H9 (cell line): Measurements from ENCODE around the gene FARS2. TPM values are rescaled to one million over a fixed set of nuclear protein-coding genes. Genes with fewer than 3 reads are reported as not detected.

Experiments
- DNase-seq: peaks from one replicate; pipeline ENCODE4 v3.0.0-alpha.2; 2017
- H2AFZ ChIP-seq: one replicate; pipeline ENCODE4 v1.6.1; 2013; ENCODE audit warnings: mild to moderate bottlenecking, low read length, control low read depth, moderate library complexity
- H2AK5ac ChIP-seq: 2 replicates; pipeline ENCODE4 v1.6.1; 2013; ENCODE audit warnings: low read length, control low read depth, mixed read lengths; ENCODE audit not compliant: insufficient read length
- H2BK120ac ChIP-seq: one replicate; pipeline ENCODE4 v1.6.1; 2013; ENCODE audit warnings: low read depth, mild to moderate bottlenecking, low read length, control low read depth, inconsistent platforms; ENCODE audit not compliant: poor library complexity, severe bottlenecking
- H2BK12ac ChIP-seq: 2 replicates; pipeline ENCODE4 v1.6.1; 2013; ENCODE audit warnings: low read length, control low read depth, mixed read lengths, low read depth; ENCODE audit not compliant: insufficient read length
- H2BK15ac ChIP-seq: 2 replicates; pipeline ENCODE4 v1.6.1; 2013; ENCODE audit warnings: low read depth, low read length, control low read depth
- H2BK20ac ChIP-seq: one replicate; pipeline ENCODE4 v1.6.1; 2013; ENCODE audit warnings: low read depth, mild to moderate bottlenecking, low read length, control low read depth, inconsistent platforms; ENCODE audit not compliant: poor library complexity, severe bottlenecking
- H2BK5ac ChIP-seq: 2 replicates; pipeline ENCODE4 v1.6.1; 2013; ENCODE audit warnings: low read length, control low read depth, mixed read lengths; ENCODE audit not compliant: insufficient read length
- H3K14ac ChIP-seq: 2 replicates; pipeline ENCODE4 v1.6.1; 2013; ENCODE audit warnings: low read length, control low read depth; ENCODE audit not compliant: insufficient read depth
- H3K18ac ChIP-seq: 2 replicates; pipeline ENCODE4 v1.6.1; 2013; ENCODE audit warnings: low read depth, mild to moderate bottlenecking, mixed read lengths, low read length, control low read depth; ENCODE audit not compliant: insufficient read length
- H3K23ac ChIP-seq: 2 replicates; pipeline ENCODE4 v1.6.1; 2013; ENCODE audit warnings: low read length, control low read depth, mixed read lengths, low read depth; ENCODE audit not compliant: insufficient read length
- H3K23me2 ChIP-seq: 2 replicates; pipeline ENCODE4 v1.6.1; 2013; ENCODE audit warnings: low read depth, mild to moderate bottlenecking, mixed read lengths, low read length, control low read depth; ENCODE audit not compliant: insufficient read length, poor library complexity, severe bottlenecking
- H3K27ac ChIP-seq: 2 replicates; pipeline ENCODE4 v1.5.1; 2013; ENCODE audit warnings: low read length, control low read depth, mixed read lengths, low read depth; ENCODE audit not compliant: insufficient read length
- H3K27me3 ChIP-seq: 2 replicates; pipeline ENCODE4 v1.6.1; 2013; ENCODE audit warnings: low read length, control low read depth, inconsistent platforms; ENCODE audit not compliant: insufficient read depth
- H3K4ac ChIP-seq: 2 replicates; pipeline ENCODE4 v1.6.1; 2013; ENCODE audit warnings: low read depth, mild to moderate bottlenecking, control low read depth, inconsistent platforms, low read length, moderate library complexity
- H3K4me1 ChIP-seq: 2 replicates; pipeline ENCODE4 v1.6.1; 2013; ENCODE audit warnings: low read length, control low read depth, inconsistent platforms; ENCODE audit not compliant: insufficient read depth
- H3K4me2 ChIP-seq: 2 replicates; pipeline ENCODE4 v1.6.1; 2013; ENCODE audit warnings: low read length, control low read depth, mixed read lengths; ENCODE audit not compliant: insufficient read length, insufficient read depth
- H3K56ac ChIP-seq: 2 replicates; pipeline ENCODE4 v1.6.1; 2013; ENCODE audit warnings: low read depth, mild to moderate bottlenecking, mixed read lengths, low read length, control low read depth; ENCODE audit not compliant: insufficient read length
- H3K79me1 ChIP-seq: 2 replicates; pipeline ENCODE4 v1.6.1; 2013; ENCODE audit warnings: low read depth, mild to moderate bottlenecking, moderate library complexity, low read length, control low read depth, inconsistent platforms; ENCODE audit not compliant: insufficient read depth, poor library complexity, severe bottlenecking
- H3K79me2 ChIP-seq: 2 replicates; pipeline ENCODE4 v1.6.1; 2013; ENCODE audit warnings: low read length, control low read depth, inconsistent platforms; ENCODE audit not compliant: insufficient read depth
- H3K9ac ChIP-seq: 2 replicates; pipeline ENCODE4 v1.6.1; 2013; ENCODE audit warnings: low read length, control low read depth, mixed read lengths; ENCODE audit not compliant: insufficient read length; ENCODE audit errors: extremely low read depth
- H3K9me3 ChIP-seq: one replicate; pipeline ENCODE4 v1.6.1; 2013; ENCODE audit warnings: low read depth, low read length, inconsistent platforms; ENCODE audit not compliant: control insufficient read depth
- H3T11ph ChIP-seq: one replicate; pipeline ENCODE4 v1.6.1; 2013; ENCODE audit warnings: mild to moderate bottlenecking, low read length, control low read depth, inconsistent platforms
- H4K20me1 ChIP-seq: one replicate; pipeline ENCODE4 v1.6.1; 2013; ENCODE audit not compliant: control insufficient read depth, insufficient read length, insufficient read depth
- H4K5ac ChIP-seq: 2 replicates; pipeline ENCODE4 v1.6.1; 2013; ENCODE audit warnings: low read depth, mild to moderate bottlenecking, mixed read lengths, low read length, control low read depth; ENCODE audit not compliant: insufficient read length
- H4K8ac ChIP-seq: replicated peaks from 2 replicates; pipeline ENCODE4 v1.6.1; 2013; ENCODE audit warnings: low read length, control low read depth, mixed read lengths, low read depth; ENCODE audit not compliant: insufficient read length
- H4K91ac ChIP-seq: 2 replicates; pipeline ENCODE4 v1.6.1; 2013; ENCODE audit warnings: low read depth, mild to moderate bottlenecking, moderate library complexity, mixed read lengths, low read length, control low read depth; ENCODE audit not compliant: insufficient read length
- H3K27ac Mint-ChIP-seq, 3 experiments: 2 replicates in 2 of 3; 3 replicates in 1 of 3; pipeline ENCODE4 v1.8.0; 2020 to 2021; ENCODE audit warnings: mixed read lengths in 3 of 3, mild to moderate bottlenecking in 1 of 3, moderate library complexity in 1 of 3
- H3K27me3 Mint-ChIP-seq: 2 replicates; pipeline ENCODE4 v1.8.0; 2021; ENCODE audit warnings: low read depth, mild to moderate bottlenecking, moderate library complexity, mixed read lengths
- H3K36me3 Mint-ChIP-seq, 3 experiments: 2 replicates in 2 of 3; 3 replicates in 1 of 3; pipeline ENCODE4 v1.8.0; 2020 to 2021; ENCODE audit warnings: low read depth in 3 of 3, mixed read lengths in 3 of 3; ENCODE audit not compliant: insufficient read depth in 1 of 3
- H3K4me1 Mint-ChIP-seq, 2 experiments: 2 replicates each; pipeline ENCODE4 v1.8.0; 2020; ENCODE audit warnings: mixed read lengths in 2 of 2
- H3K4me3 Mint-ChIP-seq, 2 experiments: 2 replicates in 1 of 2; 3 replicates in 1 of 2; pipeline ENCODE4 v1.8.0; 2020 to 2021; ENCODE audit warnings: mild to moderate bottlenecking in 2 of 2, mixed read lengths in 2 of 2, moderate library complexity in 1 of 2
- H3K9me3 Mint-ChIP-seq, 2 experiments: 2 replicates in 1 of 2; 3 replicates in 1 of 2; pipeline ENCODE4 v1.8.0; 2020; ENCODE audit warnings: mild to moderate bottlenecking in 2 of 2, mixed read lengths in 2 of 2, moderate library complexity in 1 of 2
- WGBS: extraction: QIAGEN DNeasy Blood & Tissue Kit; methylation state at CpG from one replicate; pipeline ENCODE4 v1.1.7; 2013; ENCODE audit warnings: missing lambda C conversion rate, low lambda C conversion rate, mixed read lengths; ENCODE audit not compliant: insufficient read length; ENCODE audit errors: extremely low coverage; 5-methylcytosine and 5-hydroxymethylcytosine counted together
- total RNA-seq: library from RNA; stranded (reverse); gene quantifications from 2 replicates; pipeline ENCODE4 v1.2.1, GENCODE V29; 2021
- TF ChIP-seq, protein P1 (sequence below): fragments of 200-600 bp; sonication (generic); conservative IDR thresholded peaks from 3 replicates; pipeline ENCODE4 v1.8.0; 2021; ENCODE audit warnings: antibody characterized with exemption, mild to moderate bottlenecking

The FARS2 gene
- total RNA-seq, 1 experiment from 2014 or later = 8.5 TPM

DNA sequence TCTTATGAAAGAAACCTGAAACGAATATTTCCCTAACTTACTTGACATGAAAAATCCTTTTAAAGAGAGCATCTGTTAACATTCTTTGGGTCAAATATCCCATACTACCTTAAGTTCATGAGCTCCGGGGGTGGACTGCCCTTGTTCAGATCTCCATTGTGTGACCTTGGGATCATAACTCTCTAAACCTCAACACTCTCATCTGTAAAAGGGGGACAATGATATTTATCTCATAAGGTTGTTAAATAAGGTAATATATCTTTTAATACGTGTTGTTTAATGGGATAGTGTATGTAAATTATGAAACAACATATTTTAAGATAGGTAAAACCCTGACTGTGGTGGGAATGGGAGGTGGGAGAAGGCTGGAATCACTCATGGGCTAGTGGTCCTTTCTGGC lies 326.3 kb downstream of the FARS2 start:
- Histone ChIP-seq H2AFZ (no peak overlapping the region), H3K9me3 (no peaks in the 10 kb centered on the region), H3K14ac (no peak overlapping the region), H4K91ac (no peak overlapping the region), H2BK120ac (no peak overlapping the region), H2BK5ac (no peak overlapping the region), H4K5ac (no peak overlapping the region), H3K4me2 (no peak overlapping the region), H3K4me1 (no peaks in the 10 kb centered on the region), H2BK15ac (no peak overlapping the region), H2AK5ac (no peak overlapping the region), H3T11ph (no peak overlapping the region), H3K27ac (no peak overlapping the region), H3K79me1 (no peaks in the 10 kb centered on the region), H3K4ac (no peak overlapping the region), H3K9ac (no peak overlapping the region), H2BK12ac (no peak overlapping the region), H3K23me2 (no peaks in the 10 kb centered on the region), H3K27me3 (no peaks in the 10 kb centered on the region), H4K8ac (no peak overlapping the region), H3K18ac (no peak overlapping the region), H3K56ac (no peak overlapping the region), H2BK20ac (no peak overlapping the region), H4K20me1 (no peaks in the 10 kb centered on the region), H3K79me2 (no peaks in the 10 kb centered on the region), H3K23ac (no peak overlapping the region)
- no peak overlapping the region for H3K27ac Mint-ChIP-seq
- 100% methylated on average over 1 of the region's 3 CpGs for WGBS
- H3K4me3 Mint-ChIP-seq = no peak overlapping the region
- peaks cover 4 to 9% (median 5%) of the 10 kb centered on the region in 3 experiments; a peak in 6 of 7 replicates for H3K36me3 Mint-ChIP-seq
- no peak for DNase-seq
- peaks cover 4% of the 10 kb centered on the region in 2 experiments; a peak in 3 of 4 replicates for H3K4me1 Mint-ChIP-seq
- TF ChIP-seq, protein P1, sequence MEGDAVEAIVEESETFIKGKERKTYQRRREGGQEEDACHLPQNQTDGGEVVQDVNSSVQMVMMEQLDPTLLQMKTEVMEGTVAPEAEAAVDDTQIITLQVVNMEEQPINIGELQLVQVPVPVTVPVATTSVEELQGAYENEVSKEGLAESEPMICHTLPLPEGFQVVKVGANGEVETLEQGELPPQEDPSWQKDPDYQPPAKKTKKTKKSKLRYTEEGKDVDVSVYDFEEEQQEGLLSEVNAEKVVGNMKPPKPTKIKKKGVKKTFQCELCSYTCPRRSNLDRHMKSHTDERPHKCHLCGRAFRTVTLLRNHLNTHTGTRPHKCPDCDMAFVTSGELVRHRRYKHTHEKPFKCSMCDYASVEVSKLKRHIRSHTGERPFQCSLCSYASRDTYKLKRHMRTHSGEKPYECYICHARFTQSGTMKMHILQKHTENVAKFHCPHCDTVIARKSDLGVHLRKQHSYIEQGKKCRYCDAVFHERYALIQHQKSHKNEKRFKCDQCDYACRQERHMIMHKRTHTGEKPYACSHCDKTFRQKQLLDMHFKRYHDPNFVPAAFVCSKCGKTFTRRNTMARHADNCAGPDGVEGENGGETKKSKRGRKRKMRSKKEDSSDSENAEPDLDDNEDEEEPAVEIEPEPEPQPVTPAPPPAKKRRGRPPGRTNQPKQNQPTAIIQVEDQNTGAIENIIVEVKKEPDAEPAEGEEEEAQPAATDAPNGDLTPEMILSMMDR = no peak
- H3K9me3 Mint-ChIP-seq = peaks cover 10 to 13% of the 10 kb centered on the region in 2 experiments
- H3K27me3 Mint-ChIP-seq = no peaks in the 10 kb centered on the region
